IMR-90 (cell line): ENCODE measurements around the gene CLDN10.

ENCODE experiments used
- BHLHE40 ChIP-seq: fragments of 150-350 bp; IDR thresholded peaks from 2 replicates; pipeline ENCODE4 v1.6.1; 2016; ENCODE audit warnings: mild to moderate bottlenecking, low read depth, low read length
- CEBPB ChIP-seq: IDR thresholded peaks from 2 replicates; pipeline ENCODE4 v1.6.1; 2012; ENCODE audit warnings: low read depth, low read length, improper control_type of control experiment
- CTCF ChIP-seq: conservative IDR thresholded peaks from 2 replicates; pipeline ENCODE4 v1.5.1; 2012; ENCODE audit warnings: mild to moderate bottlenecking, low read depth, low read length, improper control_type of control experiment
- ELK1 ChIP-seq: fragments of 150-350 bp; IDR thresholded peaks from 2 replicates; pipeline ENCODE4 v1.6.1; 2016; ENCODE audit warnings: low read depth, mild to moderate bottlenecking, low read length, moderate library complexity, borderline replicate concordance
- FOS ChIP-seq: fragments of 150-350 bp; IDR thresholded peaks from 2 replicates; pipeline ENCODE4 v1.6.1; 2016; ENCODE audit warnings: low read depth, low read length
- MXI1 ChIP-seq: IDR thresholded peaks from 2 replicates; pipeline ENCODE4 v1.6.1; 2012; ENCODE audit warnings: low read depth, mild to moderate bottlenecking, low read length, moderate library complexity, borderline replicate concordance
- POLR2A ChIP-seq: IDR thresholded peaks from 2 replicates; pipeline ENCODE4 v1.6.1; 2012; ENCODE audit warnings: mild to moderate bottlenecking, low read depth, low read length
- RAD21 ChIP-seq: IDR thresholded peaks from 2 replicates; pipeline ENCODE4 v1.6.1; 2012; ENCODE audit warnings: low read length, improper control_type of control experiment
- RFX5 ChIP-seq: IDR thresholded peaks from 2 replicates; pipeline ENCODE4 v1.8.0; 2012; ENCODE audit warnings: low read depth, mild to moderate bottlenecking, low read length, moderate library complexity
- SMC3 ChIP-seq: fragments of 150-350 bp; IDR thresholded peaks from 2 replicates; pipeline ENCODE4 v1.6.1; 2016; ENCODE audit warnings: low read depth, mild to moderate bottlenecking, antibody characterized with exemption, low read length, moderate library complexity

GRCh38 chr13:95629071-95629470, 76.6 kb downstream of the CLDN10 start:
- TF ChIP-seq FOS (no peak), CTCF (no peak), ELK1 (no peak), BHLHE40 (no peak), CEBPB (no peak), RAD21 (no peak), POLR2A (no peak), MXI1 (no peak), RFX5 (no peak), SMC3 (no peak)
